GM12878 (cell line): ENCODE data around the gene PLGRKT. TPM values are rescaled to one million over a fixed set of nuclear protein-coding genes. Genes with fewer than 3 reads are reported as not detected.

Source experiments
- ATF7 ChIP-seq: fragments of 450-650 bp; IDR thresholded peaks from 2 replicates; pipeline ENCODE4 v1.6.1; 2016; ENCODE audit warnings: low read depth, mild to moderate bottlenecking
- BRCA1 ChIP-seq: IDR thresholded peaks from 2 replicates; pipeline ENCODE4 v1.6.1; 2011; ENCODE audit warnings: low read depth, low read length, improper control_type of control experiment
- DPF2 ChIP-seq: fragments of 450-650 bp; IDR thresholded peaks from 2 replicates; pipeline ENCODE4 v1.6.1; 2017; ENCODE audit warnings: mild to moderate bottlenecking
- GATAD2B ChIP-seq: fragments of 450-650 bp; conservative IDR thresholded peaks from 2 replicates; pipeline ENCODE4 v1.6.1; 2017; ENCODE audit warnings: low read depth, mild to moderate bottlenecking, moderate library complexity
- MYC ChIP-seq: IDR thresholded peaks from 2 replicates; pipeline ENCODE4 v1.6.1; 2011; ENCODE audit warnings: mild to moderate bottlenecking, low read length, moderate library complexity, inconsistent platforms; ENCODE audit not compliant: insufficient read depth, insufficient replicate concordance, insufficient read length, severe bottlenecking
- NRF1 ChIP-seq: conservative IDR thresholded peaks from 2 replicates; pipeline ENCODE4 v1.6.1; 2011; ENCODE audit warnings: mild to moderate bottlenecking, low read depth, low read length, improper control_type of control experiment
- RAD21 ChIP-seq: IDR thresholded peaks from 2 replicates; pipeline ENCODE4 v1.6.1; 2011; ENCODE audit warnings: mild to moderate bottlenecking, low read depth, low read length, moderate library complexity; ENCODE audit not compliant: insufficient read depth
- RAD51 ChIP-seq: fragments of 450-650 bp; IDR thresholded peaks from 2 replicates; pipeline ENCODE4 v1.6.1; 2016; ENCODE audit warnings: moderate library complexity, mild to moderate bottlenecking, inconsistent platforms
- SPI1 ChIP-seq: IDR thresholded peaks from 2 replicates; pipeline ENCODE4 v1.6.1; 2011; ENCODE audit warnings: low read depth, mild to moderate bottlenecking, low read length, moderate library complexity, borderline replicate concordance; ENCODE audit not compliant: insufficient read depth
- ZNF24 ChIP-seq: fragments of 450-650 bp; IDR thresholded peaks from 2 replicates; pipeline ENCODE4 v1.6.1; 2017; ENCODE audit warnings: antibody characterized with exemption, mild to moderate bottlenecking
- polyA plus RNA-seq, 11 experiments: library from polyadenylated mRNA; depleted of rRNA in 4 of 11; unstranded in 6 of 11; stranded (reverse) in 5 of 11; fragments of >200 nt; fragmentation: Nextera tagmentation in 4 of 11; fragmentation: Illumina TruSeq in 1 of 11; extraction: Ambion mirVana in 4 of 11; extraction: Trizol in 1 of 11; gene quantifications; 1 replicate in 1 of 11; 2 replicates in 10 of 11; pipeline versions ENCODE4 v1.2.1 to v1.2.3, GENCODE V29; 2011 to 2016; ENCODE audit warnings: inconsistent platforms in 2 of 11, missing spikeins in 2 of 11, low read depth in 1 of 11
- small RNA-seq: library from RNA; depleted of rRNA; stranded (forward); fragments of <200 nt; gene quantifications from one replicate; pipeline ENCODE3, GENCODE V24; 2014
- total RNA-seq, 4 experiments: library from RNA; depleted of rRNA in 3 of 4; stranded (reverse); fragments of >200 nt in 3 of 4; fragmentation: Illumina TruSeq in 1 of 4; extraction: Trizol in 1 of 4; gene quantifications; 2 replicates each; pipeline versions ENCODE4 v1.2.1 to v1.2.3, GENCODE V29; 2013 to 2021
- TF ChIP-seq, protein P1 (sequence below): IDR thresholded peaks from 2 replicates; pipeline ENCODE4 v1.6.1; 2012; ENCODE audit warnings: mild to moderate bottlenecking, low read depth, low read length
- TF ChIP-seq, protein P2 (sequence below): IDR thresholded peaks from 2 replicates; pipeline ENCODE4 v1.6.1; 2012; ENCODE audit warnings: low read depth, low read length, improper control_type of control experiment

The PLGRKT gene
- total and polyA plus RNA-seq, 10 of the 15 experiments (the other 5 are each of a cell fraction or from before 2014, with no cell fraction given) = 25.2 to 72.3 (median 38.4) TPM

DNA sequence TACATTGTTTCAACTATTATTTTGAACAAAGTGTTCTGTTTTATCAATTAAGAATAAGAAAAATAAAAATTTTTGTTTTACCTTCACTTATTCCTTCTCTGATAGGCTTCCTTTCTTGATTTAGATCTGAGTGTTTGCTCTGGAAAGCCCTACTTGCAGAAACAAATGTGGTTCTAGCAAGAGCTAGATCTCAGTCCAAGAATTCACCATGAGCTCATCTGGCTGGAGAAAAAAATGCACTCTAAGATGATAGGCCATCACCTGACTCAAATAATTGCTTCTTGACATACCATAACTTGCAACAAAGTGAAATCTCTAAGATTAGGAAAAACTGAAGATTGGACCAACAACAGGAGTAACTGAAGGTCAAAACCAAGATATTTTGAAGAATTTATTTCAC, 126.9 kb downstream of the PLGRKT start (continued):
- no peak for TF ChIP-seq MYC
- no peak for TF ChIP-seq SPI1
- no peak for TF ChIP-seq RAD51
- TF ChIP-seq NRF1 = no peak
- TF ChIP-seq RAD21 = no peak
- TF ChIP-seq, protein P1, sequence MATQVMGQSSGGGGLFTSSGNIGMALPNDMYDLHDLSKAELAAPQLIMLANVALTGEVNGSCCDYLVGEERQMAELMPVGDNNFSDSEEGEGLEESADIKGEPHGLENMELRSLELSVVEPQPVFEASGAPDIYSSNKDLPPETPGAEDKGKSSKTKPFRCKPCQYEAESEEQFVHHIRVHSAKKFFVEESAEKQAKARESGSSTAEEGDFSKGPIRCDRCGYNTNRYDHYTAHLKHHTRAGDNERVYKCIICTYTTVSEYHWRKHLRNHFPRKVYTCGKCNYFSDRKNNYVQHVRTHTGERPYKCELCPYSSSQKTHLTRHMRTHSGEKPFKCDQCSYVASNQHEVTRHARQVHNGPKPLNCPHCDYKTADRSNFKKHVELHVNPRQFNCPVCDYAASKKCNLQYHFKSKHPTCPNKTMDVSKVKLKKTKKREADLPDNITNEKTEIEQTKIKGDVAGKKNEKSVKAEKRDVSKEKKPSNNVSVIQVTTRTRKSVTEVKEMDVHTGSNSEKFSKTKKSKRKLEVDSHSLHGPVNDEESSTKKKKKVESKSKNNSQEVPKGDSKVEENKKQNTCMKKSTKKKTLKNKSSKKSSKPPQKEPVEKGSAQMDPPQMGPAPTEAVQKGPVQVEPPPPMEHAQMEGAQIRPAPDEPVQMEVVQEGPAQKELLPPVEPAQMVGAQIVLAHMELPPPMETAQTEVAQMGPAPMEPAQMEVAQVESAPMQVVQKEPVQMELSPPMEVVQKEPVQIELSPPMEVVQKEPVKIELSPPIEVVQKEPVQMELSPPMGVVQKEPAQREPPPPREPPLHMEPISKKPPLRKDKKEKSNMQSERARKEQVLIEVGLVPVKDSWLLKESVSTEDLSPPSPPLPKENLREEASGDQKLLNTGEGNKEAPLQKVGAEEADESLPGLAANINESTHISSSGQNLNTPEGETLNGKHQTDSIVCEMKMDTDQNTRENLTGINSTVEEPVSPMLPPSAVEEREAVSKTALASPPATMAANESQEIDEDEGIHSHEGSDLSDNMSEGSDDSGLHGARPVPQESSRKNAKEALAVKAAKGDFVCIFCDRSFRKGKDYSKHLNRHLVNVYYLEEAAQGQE = no peak
- no peak for TF ChIP-seq ATF7
- no peak for TF ChIP-seq ZNF24
- TF ChIP-seq, protein P2, sequence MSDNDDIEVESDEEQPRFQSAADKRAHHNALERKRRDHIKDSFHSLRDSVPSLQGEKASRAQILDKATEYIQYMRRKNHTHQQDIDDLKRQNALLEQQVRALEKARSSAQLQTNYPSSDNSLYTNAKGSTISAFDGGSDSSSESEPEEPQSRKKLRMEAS = no peak
- TF ChIP-seq DPF2 = no peak
- TF ChIP-seq BRCA1 = no peak
- no peak for TF ChIP-seq GATAD2B

Small RNA genes lying within 50 kb of the gene (small RNA-seq; reads per million reads assigned to genes)
- gene AL135786.1 = not detected
- gene HMGN2P31 = not detected

Other genes with a start within 250 kb of the PLGRKT start
- not detected in 2 replicates for gene INSL4, start 206.5 kb downstream of the PLGRKT start, total RNA-seq (2014; rRNA removed)
- not detected in 2 replicates for gene INSL4, start 206.5 kb downstream of the PLGRKT start, total RNA-seq (2014; rRNA removed; fragmentation: Illumina TruSeq; extraction: Trizol)
- gene INSL4, start 206.5 kb downstream of the PLGRKT start, total RNA-seq (2021) = not detected in 2 replicates
- not detected in 2 replicates for gene INSL4, start 206.5 kb downstream of the PLGRKT start, polyA plus RNA-seq (2011; rRNA removed)
- 0.03 TPM in 1 of 2 replicates, not detected in the other for gene INSL4, start 206.5 kb downstream of the PLGRKT start, polyA plus RNA-seq (2014; fragmentation: Illumina TruSeq; extraction: Trizol)
- not detected for gene INSL4, start 206.5 kb downstream of the PLGRKT start, polyA plus RNA-seq (2014; fragmentation: Nextera tagmentation; extraction: Ambion mirVana)
- gene INSL4, start 206.5 kb downstream of the PLGRKT start, polyA plus RNA-seq (2014; rRNA removed) = not detected in 2 replicates
- gene INSL4, start 206.5 kb downstream of the PLGRKT start, polyA plus RNA-seq (2016; fragmentation: Nextera tagmentation; extraction: Ambion mirVana) = not detected
- gene RLN2, start 133.2 kb downstream of the PLGRKT start, total RNA-seq (2014; rRNA removed) = 5.8 and 6.0 TPM in 2 replicates
- 5.9 and 7.1 TPM in 2 replicates for gene RLN2, start 133.2 kb downstream of the PLGRKT start, total RNA-seq (2014; rRNA removed; fragmentation: Illumina TruSeq; extraction: Trizol)
- gene RLN2, start 133.2 kb downstream of the PLGRKT start, total RNA-seq (2021) = 3.3 and 3.9 TPM in 2 replicates
- 5.3 and 6.1 TPM in 2 replicates for gene RLN2, start 133.2 kb downstream of the PLGRKT start, polyA plus RNA-seq (2011; rRNA removed)
- gene RLN2, start 133.2 kb downstream of the PLGRKT start, polyA plus RNA-seq (2014; fragmentation: Illumina TruSeq; extraction: Trizol) = 4.4 and 6.6 TPM in 2 replicates
- 10 to 100 TPM; 15.0 to 15.7 TPM for gene RLN2, start 133.2 kb downstream of the PLGRKT start, polyA plus RNA-seq (2014; fragmentation: Nextera tagmentation; extraction: Ambion mirVana)
- gene RLN2, start 133.2 kb downstream of the PLGRKT start, polyA plus RNA-seq (2014; rRNA removed) = 4.7 and 5.4 TPM in 2 replicates
- gene RLN2, start 133.2 kb downstream of the PLGRKT start, polyA plus RNA-seq (2016; fragmentation: Nextera tagmentation; extraction: Ambion mirVana) = 1 to 10 TPM; 6.1 to 8.3 TPM
- gene RLN1, start 98.0 kb downstream of the PLGRKT start, total RNA-seq (2014; rRNA removed) = 1.1 and 2.0 TPM in 2 replicates
- 1.5 and 1.6 TPM in 2 replicates for gene RLN1, start 98.0 kb downstream of the PLGRKT start, total RNA-seq (2014; rRNA removed; fragmentation: Illumina TruSeq; extraction: Trizol)
- 0.80 and 0.90 TPM in 2 replicates for gene RLN1, start 98.0 kb downstream of the PLGRKT start, total RNA-seq (2021)
- gene RLN1, start 98.0 kb downstream of the PLGRKT start, polyA plus RNA-seq (2011; rRNA removed) = 1.6 and 2.4 TPM in 2 replicates
- gene RLN1, start 98.0 kb downstream of the PLGRKT start, polyA plus RNA-seq (2014; fragmentation: Illumina TruSeq; extraction: Trizol) = 0.82 and 1.6 TPM in 2 replicates
- gene RLN1, start 98.0 kb downstream of the PLGRKT start, polyA plus RNA-seq (2014; fragmentation: Nextera tagmentation; extraction: Ambion mirVana) = 1 to 10 TPM; 2.7 to 2.8 TPM
- gene RLN1, start 98.0 kb downstream of the PLGRKT start, polyA plus RNA-seq (2014; rRNA removed) = 0.71 and 1.7 TPM in 2 replicates
- gene RLN1, start 98.0 kb downstream of the PLGRKT start, polyA plus RNA-seq (2016; fragmentation: Nextera tagmentation; extraction: Ambion mirVana) = 1 to 10 TPM; 2.4 TPM
- 27.6 and 36.9 TPM in 2 replicates for gene CD274, start 12.6 kb upstream of the PLGRKT start, total RNA-seq (2014; rRNA removed)
- gene CD274, start 12.6 kb upstream of the PLGRKT start, total RNA-seq (2014; rRNA removed; fragmentation: Illumina TruSeq; extraction: Trizol) = 28.4 and 32.0 TPM in 2 replicates
- gene CD274, start 12.6 kb upstream of the PLGRKT start, total RNA-seq (2021) = 23.5 and 26.6 TPM in 2 replicates
- 128 and 134 TPM in 2 replicates for gene CD274, start 12.6 kb upstream of the PLGRKT start, polyA plus RNA-seq (2011; rRNA removed)
- 34.3 and 37.7 TPM in 2 replicates for gene CD274, start 12.6 kb upstream of the PLGRKT start, polyA plus RNA-seq (2014; fragmentation: Illumina TruSeq; extraction: Trizol)
- 10 to 100 TPM in 1 of 2 experiments, 1 to 10 TPM in 1; 9.4 to 12.2 TPM for gene CD274, start 12.6 kb upstream of the PLGRKT start, polyA plus RNA-seq (2014; fragmentation: Nextera tagmentation; extraction: Ambion mirVana)
- gene CD274, start 12.6 kb upstream of the PLGRKT start, polyA plus RNA-seq (2014; rRNA removed) = 24.6 and 25.6 TPM in 2 replicates
- gene CD274, start 12.6 kb upstream of the PLGRKT start, polyA plus RNA-seq (2016; fragmentation: Nextera tagmentation; extraction: Ambion mirVana) = 10 to 100 TPM; 16.1 to 16.4 TPM
- gene PDCD1LG2, start 72.6 kb upstream of the PLGRKT start, total RNA-seq (2014; rRNA removed) = 3.4 and 4.0 TPM in 2 replicates
- 3.2 and 3.9 TPM in 2 replicates for gene PDCD1LG2, start 72.6 kb upstream of the PLGRKT start, total RNA-seq (2014; rRNA removed; fragmentation: Illumina TruSeq; extraction: Trizol)
- 1.9 and 2.4 TPM in 2 replicates for gene PDCD1LG2, start 72.6 kb upstream of the PLGRKT start, total RNA-seq (2021)
- 37.3 and 46.0 TPM in 2 replicates for gene PDCD1LG2, start 72.6 kb upstream of the PLGRKT start, polyA plus RNA-seq (2011; rRNA removed)
- gene PDCD1LG2, start 72.6 kb upstream of the PLGRKT start, polyA plus RNA-seq (2014; fragmentation: Illumina TruSeq; extraction: Trizol) = 2.9 and 3.3 TPM in 2 replicates
- 1 to 10 TPM; 1.5 to 2.5 TPM for gene PDCD1LG2, start 72.6 kb upstream of the PLGRKT start, polyA plus RNA-seq (2014; fragmentation: Nextera tagmentation; extraction: Ambion mirVana)
- 1.8 and 2.0 TPM in 2 replicates for gene PDCD1LG2, start 72.6 kb upstream of the PLGRKT start, polyA plus RNA-seq (2014; rRNA removed)
- 1 to 10 TPM; 3.0 to 4.1 TPM for gene PDCD1LG2, start 72.6 kb upstream of the PLGRKT start, polyA plus RNA-seq (2016; fragmentation: Nextera tagmentation; extraction: Ambion mirVana)
- 42.9 and 45.1 TPM in 2 replicates for gene RIC1, start 191.2 kb upstream of the PLGRKT start, total RNA-seq (2014; rRNA removed)
- 38.0 and 43.0 TPM in 2 replicates for gene RIC1, start 191.2 kb upstream of the PLGRKT start, total RNA-seq (2014; rRNA removed; fragmentation: Illumina TruSeq; extraction: Trizol)
- 32.3 and 33.8 TPM in 2 replicates for gene RIC1, start 191.2 kb upstream of the PLGRKT start, total RNA-seq (2021)
- gene RIC1, start 191.2 kb upstream of the PLGRKT start, polyA plus RNA-seq (2011; rRNA removed) = 59.8 and 70.1 TPM in 2 replicates
- 34.6 and 36.9 TPM in 2 replicates for gene RIC1, start 191.2 kb upstream of the PLGRKT start, polyA plus RNA-seq (2014; fragmentation: Illumina TruSeq; extraction: Trizol)
- gene RIC1, start 191.2 kb upstream of the PLGRKT start, polyA plus RNA-seq (2014; fragmentation: Nextera tagmentation; extraction: Ambion mirVana) = 1 to 10 TPM; 6.2 to 7.1 TPM
- gene RIC1, start 191.2 kb upstream of the PLGRKT start, polyA plus RNA-seq (2014; rRNA removed) = 28.0 and 32.8 TPM in 2 replicates
- 10 to 100 TPM; 17.8 to 18.9 TPM for gene RIC1, start 191.2 kb upstream of the PLGRKT start, polyA plus RNA-seq (2016; fragmentation: Nextera tagmentation; extraction: Ambion mirVana)